Pancreas (tissue), 10 donors: ENCODE data around the gene IL6R. TPM values are rescaled to one million over a fixed set of nuclear protein-coding genes. Genes with fewer than 3 reads are reported as not detected.
"Not testable (repeated sequence)": the region's sequence is repeated elsewhere in the genome, so short reads cannot be mapped to it uniquely, and the experiment has no call there.

ENCODE experiments used
- ATAC-seq, 4 donors: fragments of 200-7000 bp; cut with Tn5 transposase; one replicate each; pipeline versions ENCODE4 v1.8.0 to v1.9.1; 2020; ENCODE audit warnings: mild to moderate bottlenecking in 4 of 4, moderate library complexity in 4 of 4
- DNase-seq, 6 donors: peaks; one replicate each; pipeline ENCODE4 v3.0.0-alpha.2; 2020
- FAIRE-seq: peaks from 2 replicates; lab custom pipeline; 2012; peaks lifted over from hg19 to GRCh38; lab: Jason Lieb, UNC
- H3K27ac ChIP-seq, 4 donors: fragments of 200-600 bp; sonication (generic); 1 replicate in 3 of 4; 2 replicates in 1 of 4; pipeline versions ENCODE4 v1.5.0 to v1.8.0; 2020
- H3K27me3 ChIP-seq, 4 donors: fragments of 200-600 bp; one replicate each; pipeline ENCODE4 v1.8.0; 2021
- H3K36me3 ChIP-seq, 3 donors: fragments of 200-600 bp; sonication (generic) in 1 of 3; one replicate each; pipeline versions ENCODE4 v1.5.0 to v1.8.0; 2020 to 2021
- H3K4me1 ChIP-seq, 3 donors: fragments of 200-600 bp; one replicate each; pipeline ENCODE4 v1.8.0; 2021
- H3K4me3 ChIP-seq, 4 donors: fragments of 200-600 bp; sonication (generic) in 2 of 4; one replicate each; pipeline versions ENCODE4 v1.5.0 to v1.8.0; 2020 to 2021
- H3K9me3 ChIP-seq, 4 donors: fragments of 200-600 bp; one replicate each; pipeline ENCODE4 v1.8.0; 2021
- WGBS, 2 donors: extraction: QIAGEN DNeasy Blood & Tissue Kit; methylation state at CpG; one replicate each; pipeline ENCODE4 v1.1.7; 2013; 5-methylcytosine and 5-hydroxymethylcytosine counted together
- intact Hi-C, 3 donors: fragments of 100-400 bp; cut with DNase I; formaldehyde crosslinking; loops; one replicate each; pipeline versions ENCODE4 v1.11.1 to v1.14.2; 2022
- polyA plus RNA-seq, 2 donors: library from polyadenylated mRNA; stranded (reverse); fragments of 200-250 nt; gene quantifications; one replicate each; pipeline ENCODE4 v1.2.3, GENCODE V29; 2013
- total RNA-seq, 6 donors: library from RNA; stranded (reverse); fragmentation: NEBNext Ultra II Directional in 4 of 6; extraction: Animal tissue kit (Norgen Biotek cat#: 25700) in 4 of 6; gene quantifications; one replicate each; pipeline versions ENCODE4 v1.2.1 to v1.2.4, GENCODE V29; 2021 to 2023
- TF ChIP-seq, protein P1 (sequence below), 4 donors: fragments of 200-600 bp; sonication (generic) in 3 of 4; IDR thresholded peaks; one replicate each; pipeline versions ENCODE4 v1.5.0 to v1.8.0; 2021; ENCODE audit warnings: antibody characterized with exemption in 4 of 4
- donor health status: healthy with polysubstance abuse.
- donor health status: DM: no; HTN: no; CAD: no; lungs with moderate emphysema.
- donor health status: DM: no; HTN: no; CAD: no.
- donor health status: control.
- donor health status: control.
- donor health status: Bipolar disorder and iron deficiency.
- donor health status: DM: yes; HTN: yes; CAD: no.
- donor health status: DM: no; HTN: no; CAD: no.
- donor health status: DM: no; HTN: no; CAD: no.
- donor health status: DM: yes; HTN: yes; CAD: no.

IL6R gene
- total and polyA plus RNA-seq, 8 donors: 2.2 to 12.9 (median 7.1) TPM

GRCh38 chr1:154419620-154420571 lies 14.8 kb downstream of the IL6R start:
- Histone ChIP-seq H3K27ac (peak overlapping the region; percentile 85 to 95 (median 94)), H3K36me3 (no peaks in the 10 kb centered on the region), H3K4me3 (no peak overlapping the region), H3K9me3 (no peaks in the 10 kb centered on the region), H3K4me1 (peaks cover 34 to 46% (median 45%) of the 10 kb centered on the region in 3 donors), H3K27me3 (no peaks in the 10 kb centered on the region)
- intact Hi-C loops: no loop called here
- TF ChIP-seq, protein P1, sequence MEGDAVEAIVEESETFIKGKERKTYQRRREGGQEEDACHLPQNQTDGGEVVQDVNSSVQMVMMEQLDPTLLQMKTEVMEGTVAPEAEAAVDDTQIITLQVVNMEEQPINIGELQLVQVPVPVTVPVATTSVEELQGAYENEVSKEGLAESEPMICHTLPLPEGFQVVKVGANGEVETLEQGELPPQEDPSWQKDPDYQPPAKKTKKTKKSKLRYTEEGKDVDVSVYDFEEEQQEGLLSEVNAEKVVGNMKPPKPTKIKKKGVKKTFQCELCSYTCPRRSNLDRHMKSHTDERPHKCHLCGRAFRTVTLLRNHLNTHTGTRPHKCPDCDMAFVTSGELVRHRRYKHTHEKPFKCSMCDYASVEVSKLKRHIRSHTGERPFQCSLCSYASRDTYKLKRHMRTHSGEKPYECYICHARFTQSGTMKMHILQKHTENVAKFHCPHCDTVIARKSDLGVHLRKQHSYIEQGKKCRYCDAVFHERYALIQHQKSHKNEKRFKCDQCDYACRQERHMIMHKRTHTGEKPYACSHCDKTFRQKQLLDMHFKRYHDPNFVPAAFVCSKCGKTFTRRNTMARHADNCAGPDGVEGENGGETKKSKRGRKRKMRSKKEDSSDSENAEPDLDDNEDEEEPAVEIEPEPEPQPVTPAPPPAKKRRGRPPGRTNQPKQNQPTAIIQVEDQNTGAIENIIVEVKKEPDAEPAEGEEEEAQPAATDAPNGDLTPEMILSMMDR (IDR thresholded peaks at IDR 0.05): no peak
- peak; percentile 73 to 80 (median 78) for ATAC-seq
- 22% methylated on average over 13 of the region's 13 CpGs for WGBS, 2 donors
- FAIRE-seq: no peak
- peak; percentile 77 to 93 (median 90) for DNase-seq

GRCh38 chr1:154420961-154421924 lies 16.1 kb downstream of the IL6R start:
- FAIRE-seq (no peak), DNase-seq (peak in 1 of 6 donors; percentile 36), ATAC-seq (no peak)
- no peaks in the 10 kb centered on the region for H3K9me3 ChIP-seq
- no peak overlapping the region for H3K4me3 ChIP-seq
- H3K27ac ChIP-seq: peak overlapping the region in 3 of 4 donors; percentile 4 to 95 (median 85)
- WGBS, 2 donors: 88 to 90% methylated on average over 10 of the region's 10 CpGs
- intact Hi-C loops: no loop called here
- peaks cover 34 to 46% (median 45%) of the 10 kb centered on the region in 3 donors for H3K4me1 ChIP-seq
- no peaks in the 10 kb centered on the region for H3K36me3 ChIP-seq
- TF ChIP-seq, protein P1 (IDR thresholded peaks at IDR 0.05): no peak
- no peaks in the 10 kb centered on the region for H3K27me3 ChIP-seq

- H3K36me3 ChIP-seq, FAIRE-seq, H3K4me3 ChIP-seq, ATAC-seq, H3K27ac ChIP-seq, H3K9me3 ChIP-seq, intact Hi-C loops, H3K27me3 ChIP-seq: not testable (repeated sequence)
- WGBS, 2 donors: 93 to 95% methylated on average over 8 of the region's 8 CpGs
- H3K4me1 ChIP-seq: peaks cover 39 to 46% (median 45%) of the 10 kb centered on the region in 3 donors
- peak in 1 of 6 donors; percentile 20 for DNase-seq
These were observed 16.9 kb downstream of the IL6R start for GRCh38 chr1:154422049-154422448.

DNA sequence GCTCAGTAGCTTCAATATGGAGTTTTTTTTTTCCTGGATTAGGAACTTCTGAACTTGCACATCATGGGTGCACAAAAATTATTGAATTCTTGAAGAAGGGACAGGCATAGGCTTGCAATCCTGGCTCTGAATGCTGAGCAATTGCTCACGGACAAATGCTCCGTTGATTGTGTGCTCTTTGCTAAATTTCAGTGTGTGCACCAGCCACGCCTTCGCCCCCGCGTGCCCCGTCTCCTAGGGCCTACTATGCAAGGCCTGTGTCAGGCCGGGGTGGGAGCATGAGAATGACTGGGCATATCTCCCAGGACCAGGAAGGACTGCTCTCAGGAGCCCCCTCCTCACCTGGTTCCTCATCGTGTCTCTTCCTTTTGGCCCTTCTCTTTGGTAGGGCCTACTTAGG lies 17.4 kb downstream of the IL6R start:
- ATAC-seq: no peak
- 82% methylated on average over 9 of the region's 9 CpGs for WGBS, 2 donors
- intact Hi-C loops: no loop called here
- no peak overlapping the region for H3K27ac ChIP-seq
- no peaks in the 10 kb centered on the region for H3K36me3 ChIP-seq
- H3K27me3 ChIP-seq: no peaks in the 10 kb centered on the region
- no peak overlapping the region for H3K4me3 ChIP-seq
- DNase-seq: peak in 1 of 6 donors; percentile 51
- TF ChIP-seq, protein P1 (IDR thresholded peaks at IDR 0.05): no peak
- peaks cover 41 to 48% (median 44%) of the 10 kb centered on the region in 3 donors for H3K4me1 ChIP-seq
- H3K9me3 ChIP-seq: no peaks in the 10 kb centered on the region
- FAIRE-seq: no peak
